MM.1S (cell line): ENCODE measurements around the gene TMCO1.
"Not testable (repeated sequence)": the region's sequence is repeated elsewhere in the genome, so short reads cannot be mapped to it uniquely, and the experiment has no call there.

Experiments used
- DNase-seq: peaks from one replicate; pipeline ENCODE4 v3.0.0-alpha.2; 2015
- H2AFZ ChIP-seq: fragments of 300-600 bp; sonication (generic); 2 replicates; pipeline ENCODE4 v1.6.0; 2016; ENCODE audit warnings: antibody characterized with exemption, low read length
- H3F3A ChIP-seq: fragments of 300-600 bp; sonication (generic); 2 replicates; pipeline ENCODE4 v1.6.1; 2016; ENCODE audit warnings: mild to moderate bottlenecking, antibody characterized with exemption, low read length, moderate library complexity, mixed read lengths; ENCODE audit not compliant: insufficient read depth
- H3K27ac ChIP-seq: fragments of 300-600 bp; sonication (generic); 2 replicates; pipeline ENCODE4 v1.5.1; 2016; ENCODE audit warnings: mild to moderate bottlenecking, low read length
- H3K27me3 ChIP-seq: fragments of 300-600 bp; sonication (generic); replicated peaks from 2 replicates; pipeline ENCODE4 v1.6.0; 2016; ENCODE audit warnings: low read length; ENCODE audit not compliant: insufficient read depth
- H3K36me3 ChIP-seq: fragments of 300-600 bp; sonication (generic); replicated peaks from 2 replicates; pipeline ENCODE4 v1.6.1; 2016; ENCODE audit warnings: mild to moderate bottlenecking, low read length, mixed read lengths; ENCODE audit not compliant: insufficient read depth
- H3K4me1 ChIP-seq: fragments of 300-600 bp; sonication (generic); 2 replicates; pipeline ENCODE4 v1.6.1; 2016; ENCODE audit warnings: low read length, mixed read lengths
- H3K4me2 ChIP-seq: fragments of 300-600 bp; sonication (generic); 2 replicates; pipeline ENCODE4 v1.6.0; 2016; ENCODE audit warnings: low read depth, low read length
- H3K4me3 ChIP-seq: fragments of 300-600 bp; sonication (generic); 2 replicates; pipeline ENCODE4 v1.5.1; 2016; ENCODE audit warnings: low read length, mixed read lengths
- H3K79me2 ChIP-seq: fragments of 300-600 bp; sonication (generic); 2 replicates; pipeline ENCODE4 v1.6.1; 2016; ENCODE audit warnings: mixed run types, low read length, mixed read lengths
- H3K9ac ChIP-seq: fragments of 300-600 bp; sonication (generic); 2 replicates; pipeline ENCODE4 v1.6.1; 2016; ENCODE audit warnings: low read length, mixed read lengths
- H3K9me2 ChIP-seq: fragments of 300-600 bp; sonication (generic); replicated peaks from 2 replicates; pipeline ENCODE4 v1.6.1; 2016; ENCODE audit warnings: mild to moderate bottlenecking, low read length, mixed read lengths; ENCODE audit not compliant: insufficient read depth
- H3K9me3 ChIP-seq: fragments of 300-600 bp; sonication (generic); replicated peaks from 2 replicates; pipeline ENCODE4 v1.6.1; 2016; ENCODE audit warnings: mild to moderate bottlenecking, low read length, mixed read lengths; ENCODE audit not compliant: insufficient read depth
- H4K20me1 ChIP-seq: fragments of 300-600 bp; sonication (generic); 2 replicates; pipeline ENCODE4 v1.6.1; 2016; ENCODE audit warnings: mild to moderate bottlenecking, low read length, moderate library complexity, mixed read lengths; ENCODE audit not compliant: insufficient read depth
- CTCF ChIP-seq: fragments of 300-600 bp; sonication (generic); IDR thresholded peaks from 2 replicates; pipeline ENCODE4 v1.5.1; 2016; ENCODE audit warnings: antibody characterized with exemption, low read length, mixed read lengths
- EZH2 ChIP-seq: fragments of 300-600 bp; sonication (generic); optimal IDR thresholded peaks from 2 replicates; pipeline ENCODE3; 2017; ENCODE audit warnings: low read depth, mild to moderate bottlenecking, antibody characterized with exemption, low read length, mixed read lengths
- EZH2phosphoT487 ChIP-seq: fragments of 300-600 bp; sonication (generic); IDR thresholded peaks from 2 replicates; pipeline ENCODE4 v1.6.1; 2018; ENCODE audit warnings: antibody characterized with exemption, low read length

Gene TMCO1

GRCh38 chr1:165707984-165708706 is 60.5 kb downstream of the TMCO1 start:
- Histone ChIP-seq H3K4me3 (no peak overlapping the region), H3K4me2 (no peak overlapping the region), H3K27me3 (no peaks in the 10 kb centered on the region), H3K9ac (no peak overlapping the region), H3K79me2 (no peaks in the 10 kb centered on the region), H3K9me2 (no peaks in the 10 kb centered on the region), H3K9me3 (no peaks in the 10 kb centered on the region), H2AFZ (no peak overlapping the region), H3F3A (no peaks in the 10 kb centered on the region), H3K27ac (no peak overlapping the region), H3K36me3 (no peaks in the 10 kb centered on the region), H3K4me1 (no peaks in the 10 kb centered on the region), H4K20me1 (no peaks in the 10 kb centered on the region)
- DNase-seq, result no peak
- TF ChIP-seq EZH2phosphoT487 (no peak), CTCF (no peak), EZH2 (no peak)

DNA sequence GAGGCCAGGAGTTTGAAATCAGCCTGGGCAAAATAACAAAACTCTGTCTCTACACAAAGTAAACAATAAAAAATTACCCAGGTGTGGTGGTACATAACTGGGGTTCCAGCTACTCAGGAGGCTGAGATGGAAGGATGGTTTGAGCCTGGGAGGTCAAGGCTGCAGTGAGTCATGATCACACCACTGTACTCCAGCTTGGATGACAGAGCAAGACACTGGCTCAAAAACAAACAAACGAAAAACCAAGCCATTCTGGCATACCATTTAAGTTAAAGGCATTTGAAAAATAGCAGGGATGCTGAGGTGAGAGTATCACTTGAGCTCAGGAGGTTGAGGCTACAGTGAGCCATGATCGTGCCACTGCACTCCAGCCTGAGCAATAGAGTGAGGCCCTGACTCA is 65.0 kb downstream of the TMCO1 start:
- Histone ChIP-seq H3K79me2 (no peaks in the 10 kb centered on the region), H3K36me3 (no peaks in the 10 kb centered on the region), H3K9ac (no peak overlapping the region), H3K4me2 (no peak overlapping the region), H2AFZ (no peak overlapping the region), H3K4me3 (no peak overlapping the region), H3K27ac (no peak overlapping the region), H3F3A (peaks cover 10% of the 10 kb centered on the region), H3K4me1 (no peaks in the 10 kb centered on the region), H3K27me3 (no peaks in the 10 kb centered on the region), H4K20me1 (no peaks in the 10 kb centered on the region), H3K9me2 (no peaks in the 10 kb centered on the region), H3K9me3 (no peaks in the 10 kb centered on the region)
- TF ChIP-seq EZH2 (no peak), EZH2phosphoT487 (no peak), CTCF (no peak)
- DNase-seq, result no peak

DNA sequence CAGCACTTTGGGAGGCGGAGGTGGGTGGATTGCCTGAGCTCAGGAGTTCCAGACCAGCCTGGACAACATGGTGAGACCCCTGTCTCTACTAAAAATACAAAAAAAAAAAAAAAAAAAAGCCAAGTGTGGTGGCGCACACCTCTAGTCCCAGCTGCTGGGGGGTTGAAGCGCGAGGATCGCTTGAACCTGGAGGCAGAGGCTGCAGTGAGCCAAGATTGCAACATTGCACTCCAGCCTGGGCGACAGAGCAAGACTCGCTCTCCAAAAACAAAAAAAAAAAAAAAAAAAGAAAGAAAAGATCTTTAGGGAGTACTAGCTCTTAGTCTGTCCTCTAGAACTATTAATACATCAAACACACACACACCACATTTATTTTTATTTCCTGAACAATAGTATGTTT is 66.7 kb downstream of the TMCO1 start:
- not testable (repeated sequence) for H3K9ac ChIP-seq, H3K9me2 ChIP-seq, H3K9me3 ChIP-seq, H3K36me3 ChIP-seq, H3K4me3 ChIP-seq, H4K20me1 ChIP-seq, H2AFZ ChIP-seq, DNase-seq, H3K27ac ChIP-seq, H3K4me1 ChIP-seq, H3K27me3 ChIP-seq, H3K4me2 ChIP-seq, H3K79me2 ChIP-seq
- peaks cover 17% of the 10 kb centered on the region for H3F3A ChIP-seq

DNA sequence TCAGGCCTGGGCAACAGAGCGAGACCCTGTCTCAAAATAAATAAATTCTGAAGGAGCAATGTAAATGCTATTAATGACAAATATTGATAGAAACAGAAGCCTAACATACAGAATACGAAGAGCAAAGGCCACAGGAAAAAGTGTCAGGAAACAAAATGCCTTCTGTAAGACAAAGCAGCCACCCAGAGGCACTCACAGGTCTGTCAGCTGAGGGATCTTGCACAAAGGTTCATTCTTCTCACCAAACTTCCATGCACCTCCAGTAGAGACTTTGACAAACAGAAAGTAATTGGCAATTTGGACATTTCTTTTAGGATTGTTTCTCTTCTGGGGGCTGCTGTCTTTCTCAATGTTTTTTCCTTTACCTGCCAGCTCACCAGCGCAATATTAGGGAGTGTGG is 69.1 kb downstream of the TMCO1 start:
- no peak overlapping the region for H3K4me2 ChIP-seq
- no peaks in the 10 kb centered on the region for H3K27me3 ChIP-seq
- H3K9me2 ChIP-seq, result no peaks in the 10 kb centered on the region
- no peak overlapping the region for H3K9ac ChIP-seq
- TF ChIP-seq EZH2phosphoT487, result no peak
- no peak for TF ChIP-seq EZH2
- TF ChIP-seq CTCF, result no peak
- H3K27ac ChIP-seq, result no peak overlapping the region
- H3K79me2 ChIP-seq, result peaks cover 31% of the 10 kb centered on the region
- H3K36me3 ChIP-seq, result peaks cover 4% of the 10 kb centered on the region; the same call in 1 of the 2 replicates
- no peak overlapping the region for H2AFZ ChIP-seq
- no peak overlapping the region for H3K4me3 ChIP-seq
- no peaks in the 10 kb centered on the region for H4K20me1 ChIP-seq
- no peaks in the 10 kb centered on the region for H3K9me3 ChIP-seq
- DNase-seq, result no peak
- peaks cover 10% of the 10 kb centered on the region for H3K4me1 ChIP-seq
- H3F3A ChIP-seq, result peaks cover 17% of the 10 kb centered on the region
